GM23338 (cell line): Measurements from ENCODE around the gene OAS2. TPM values are rescaled to one million over a fixed set of nuclear protein-coding genes. Genes with fewer than 3 reads are reported as not detected.

Experiments used
- ATAC-seq: fragments of 200-7000 bp; cut with Tn5 transposase; 3 replicates; pipeline ENCODE4 v1.9.1; 2020
- DNase-seq: peaks from one replicate; pipeline ENCODE4 v3.0.0-alpha.2; 2015; ENCODE audit warnings: low spot score
- H2AFZ ChIP-seq: fragments of 200-600 bp; sonication (generic); 2 replicates; pipeline ENCODE4 v1.8.0; 2016; ENCODE audit warnings: antibody characterized with exemption, mild to moderate bottlenecking, moderate library complexity
- H3F3A ChIP-seq: fragments of 200-600 bp; sonication (generic); replicated peaks from 2 replicates; pipeline ENCODE4 v1.8.0; 2017; ENCODE audit warnings: antibody characterized with exemption, mixed run types, low read depth
- H3K27ac ChIP-seq: fragments of 200-600 bp; sonication (generic); 2 replicates; pipeline ENCODE4 v1.6.1; 2016; ENCODE audit warnings: low read depth
- H3K27me3 ChIP-seq: fragments of 200-600 bp; sonication (generic); 2 replicates; pipeline ENCODE4 v1.8.0; 2016; ENCODE audit warnings: mild to moderate bottlenecking, mixed run types, moderate library complexity; ENCODE audit not compliant: insufficient read depth
- H3K36me3 ChIP-seq: fragments of 200-600 bp; sonication (generic); 2 replicates; pipeline ENCODE4 v1.8.0; 2016; ENCODE audit warnings: mild to moderate bottlenecking; ENCODE audit not compliant: insufficient read depth
- H3K4me1 ChIP-seq: fragments of 200-600 bp; sonication (generic); 2 replicates; pipeline ENCODE4 v1.8.0; 2016; ENCODE audit warnings: mild to moderate bottlenecking, moderate library complexity; ENCODE audit not compliant: insufficient read depth
- H3K4me2 ChIP-seq: fragments of 200-600 bp; sonication (generic); 2 replicates; pipeline ENCODE4 v1.7.1; 2017; ENCODE audit warnings: mixed run types
- H3K4me3 ChIP-seq: fragments of 200-600 bp; sonication (generic); 2 replicates; pipeline ENCODE4 v1.6.1; 2016; ENCODE audit warnings: mixed run types
- H3K79me2 ChIP-seq: fragments of 200-600 bp; sonication (generic); replicated peaks from 2 replicates; pipeline ENCODE4 v1.8.0; 2017; ENCODE audit warnings: mild to moderate bottlenecking; ENCODE audit not compliant: insufficient read depth
- H3K9me2 ChIP-seq: fragments of 200-600 bp; sonication (generic); 2 replicates; pipeline ENCODE4 v1.8.0; 2017; ENCODE audit not compliant: insufficient read depth
- H4K20me1 ChIP-seq: fragments of 200-600 bp; sonication (generic); replicated peaks from 2 replicates; pipeline ENCODE4 v1.8.0; 2017; ENCODE audit warnings: mild to moderate bottlenecking; ENCODE audit not compliant: insufficient read depth
- H3K27ac Mint-ChIP-seq: 2 replicates; pipeline ENCODE4 v1.8.0; 2020; ENCODE audit warnings: inconsistent platforms, mild to moderate bottlenecking, moderate library complexity, mixed read lengths
- H3K27me3 Mint-ChIP-seq: 3 replicates; pipeline ENCODE4 v1.8.0; 2022; ENCODE audit warnings: low read depth, mild to moderate bottlenecking, moderate library complexity, mixed read lengths, inconsistent platforms; ENCODE audit not compliant: insufficient read depth, poor library complexity
- H3K36me3 Mint-ChIP-seq: 3 replicates; pipeline ENCODE4 v1.8.0; 2021; ENCODE audit warnings: low read depth, mild to moderate bottlenecking, inconsistent platforms, moderate library complexity, mixed read lengths
- H3K4me1 Mint-ChIP-seq: 3 replicates; pipeline ENCODE4 v1.8.0; 2020; ENCODE audit warnings: mild to moderate bottlenecking, inconsistent platforms, mixed read lengths
- H3K4me3 Mint-ChIP-seq: 3 replicates; pipeline ENCODE4 v1.8.0; 2021; ENCODE audit warnings: moderate library complexity, mild to moderate bottlenecking, inconsistent platforms, mixed read lengths
- H3K9me3 Mint-ChIP-seq: 3 replicates; pipeline ENCODE4 v1.8.0; 2020; ENCODE audit warnings: moderate library complexity, mild to moderate bottlenecking, inconsistent platforms, mixed read lengths
- CREB1 ChIP-seq: fragments of 250-450 bp; sonication (Bioruptor Pico); IDR thresholded peaks from 2 replicates; pipeline ENCODE4 v1.5.0; 2020; ENCODE audit warnings: low read depth, mild to moderate bottlenecking, moderate library complexity
- CTCF ChIP-seq, 2 experiments: fragments of 200-600 bp in 1 of 2; sonication (generic) in 1 of 2; conservative IDR thresholded peaks; 2 replicates each; pipeline versions ENCODE4 v1.5.1 to v1.6.1; 2016 to 2017; ENCODE audit warnings: antibody characterized with exemption in 2 of 2, low read depth in 2 of 2, mild to moderate bottlenecking in 2 of 2, moderate library complexity in 1 of 2
- EZH2 ChIP-seq: fragments of 200-600 bp; sonication (generic); IDR thresholded peaks from one replicate; pipeline ENCODE4 v1.8.0; 2017; ENCODE audit warnings: antibody characterized with exemption, mild to moderate bottlenecking, low read depth; ENCODE audit not compliant: unreplicated experiment
- EZH2phosphoT487 ChIP-seq: fragments of 200-600 bp; sonication (generic); IDR thresholded peaks from one replicate; pipeline ENCODE4 v1.8.1; 2018; ENCODE audit warnings: antibody characterized with exemption; ENCODE audit not compliant: unreplicated experiment
- JUNB ChIP-seq: IDR thresholded peaks from one replicate; pipeline ENCODE4 v1.6.1; 2016; ENCODE audit warnings: antibody characterized with exemption; ENCODE audit not compliant: unreplicated experiment
- NANOG ChIP-seq: IDR thresholded peaks from 2 replicates; pipeline ENCODE4 v1.6.1; 2016; ENCODE audit warnings: antibody characterized with exemption, borderline replicate concordance
- POLR2AphosphoS5 ChIP-seq: IDR thresholded peaks from 2 replicates; pipeline ENCODE4 v1.6.1; 2016; ENCODE audit warnings: antibody characterized with exemption, low read depth
- REST ChIP-seq: IDR thresholded peaks from one replicate; pipeline ENCODE4 v1.6.1; 2018; ENCODE audit warnings: antibody characterized with exemption; ENCODE audit not compliant: unreplicated experiment
- STAT1 ChIP-seq: IDR thresholded peaks from one replicate; pipeline ENCODE4 v1.6.1; 2016; ENCODE audit warnings: antibody characterized with exemption; ENCODE audit not compliant: unreplicated experiment
- ZNF114 ChIP-seq: fragments of 250-450 bp; sonication (Bioruptor Pico); IDR thresholded peaks from 2 replicates; pipeline ENCODE4 v1.5.0; 2020; ENCODE audit warnings: mild to moderate bottlenecking, moderate library complexity
- ZNF331 ChIP-seq: fragments of 250-450 bp; sonication (Bioruptor Pico); IDR thresholded peaks from 2 replicates; pipeline ENCODE4 v1.5.0; 2020; ENCODE audit warnings: low read depth, mild to moderate bottlenecking, moderate library complexity
- ZNF462 ChIP-seq: fragments of 250-450 bp; sonication (Bioruptor Pico); IDR thresholded peaks from 2 replicates; pipeline ENCODE4 v1.5.0; 2020; ENCODE audit warnings: mild to moderate bottlenecking, moderate library complexity
- polyA plus RNA-seq: library from polyadenylated mRNA; unstranded; fragments of >200 nt; fragmentation: Nextera tagmentation; extraction: Ambion mirVana; gene quantifications from 2 replicates; pipeline ENCODE4 v1.2.1, GENCODE V29; 2016
- total RNA-seq: library from RNA; depleted of rRNA; stranded (reverse); fragments of >200 nt; shearing (Covaris generic); gene quantifications from 2 replicates; pipeline ENCODE4 v1.2.3, GENCODE V29; 2014
- TF ChIP-seq, protein P1 (sequence below): IDR thresholded peaks from 2 replicates; pipeline ENCODE4 v1.6.1; 2016; ENCODE audit warnings: antibody characterized with exemption

The OAS2 gene
- total and polyA plus RNA-seq, 2 experiments from 2014 or later, result 0.10 TPM; not detected in 1

- H3F3A ChIP-seq, result no peaks in the 10 kb centered on the region
- TF ChIP-seq REST (no peak), ZNF114 (no peak), EZH2phosphoT487 (no peak), EZH2 (no peak), CTCF (conservative IDR thresholded peaks at IDR 0.05; ENCODE audit: low read depth in 2 of 2) (no peak), ZNF331 (CRISPR knock-in tag) (no peak), STAT1 (no peak), CREB1 (CRISPR knock-in tag) (no peak), JUNB (no peak), ZNF462 (no peak), NANOG (no peak), POLR2AphosphoS5 (no peak)
- TF ChIP-seq, protein P1, sequence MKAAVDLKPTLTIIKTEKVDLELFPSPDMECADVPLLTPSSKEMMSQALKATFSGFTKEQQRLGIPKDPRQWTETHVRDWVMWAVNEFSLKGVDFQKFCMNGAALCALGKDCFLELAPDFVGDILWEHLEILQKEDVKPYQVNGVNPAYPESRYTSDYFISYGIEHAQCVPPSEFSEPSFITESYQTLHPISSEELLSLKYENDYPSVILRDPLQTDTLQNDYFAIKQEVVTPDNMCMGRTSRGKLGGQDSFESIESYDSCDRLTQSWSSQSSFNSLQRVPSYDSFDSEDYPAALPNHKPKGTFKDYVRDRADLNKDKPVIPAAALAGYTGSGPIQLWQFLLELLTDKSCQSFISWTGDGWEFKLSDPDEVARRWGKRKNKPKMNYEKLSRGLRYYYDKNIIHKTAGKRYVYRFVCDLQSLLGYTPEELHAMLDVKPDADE, result no peak
- Mint-ChIP-seq H3K36me3 (no peaks in the 10 kb centered on the region), H3K4me3 (no peak overlapping the region), H3K27me3 (peaks cover 11% of the 10 kb centered on the region), H3K9me3 (no peaks in the 10 kb centered on the region), H3K27ac (no peak overlapping the region), H3K4me1 (no peaks in the 10 kb centered on the region)
- no peak for DNase-seq
- H3K4me3 ChIP-seq, result no peak overlapping the region
- H4K20me1 ChIP-seq, result no peaks in the 10 kb centered on the region
- no peaks in the 10 kb centered on the region for H3K79me2 ChIP-seq
- no peaks in the 10 kb centered on the region for H3K4me1 ChIP-seq
- ATAC-seq, result no peak
- no peak overlapping the region for H3K27ac ChIP-seq
- H3K4me2 ChIP-seq, result no peak overlapping the region
- H3K27me3 ChIP-seq, result no peaks in the 10 kb centered on the region
- 0 out of 2 replicates have a peak, but pooled peaks cover 5% of the 10 kb centered on the region for H3K9me2 ChIP-seq
- no peak overlapping the region for H2AFZ ChIP-seq
- H3K36me3 ChIP-seq, result no peaks in the 10 kb centered on the region
Measured at GRCh38 chr12:112973011-112973735, 5.1 kb upstream of the OAS2 start.
